Measurements from ENCODE around the gene ERMAP.
"Not testable (repeated sequence)": the region's sequence is repeated elsewhere in the genome, so short reads cannot be mapped to it uniquely, and the experiment has no call there.

ERMAP gene

DNA sequence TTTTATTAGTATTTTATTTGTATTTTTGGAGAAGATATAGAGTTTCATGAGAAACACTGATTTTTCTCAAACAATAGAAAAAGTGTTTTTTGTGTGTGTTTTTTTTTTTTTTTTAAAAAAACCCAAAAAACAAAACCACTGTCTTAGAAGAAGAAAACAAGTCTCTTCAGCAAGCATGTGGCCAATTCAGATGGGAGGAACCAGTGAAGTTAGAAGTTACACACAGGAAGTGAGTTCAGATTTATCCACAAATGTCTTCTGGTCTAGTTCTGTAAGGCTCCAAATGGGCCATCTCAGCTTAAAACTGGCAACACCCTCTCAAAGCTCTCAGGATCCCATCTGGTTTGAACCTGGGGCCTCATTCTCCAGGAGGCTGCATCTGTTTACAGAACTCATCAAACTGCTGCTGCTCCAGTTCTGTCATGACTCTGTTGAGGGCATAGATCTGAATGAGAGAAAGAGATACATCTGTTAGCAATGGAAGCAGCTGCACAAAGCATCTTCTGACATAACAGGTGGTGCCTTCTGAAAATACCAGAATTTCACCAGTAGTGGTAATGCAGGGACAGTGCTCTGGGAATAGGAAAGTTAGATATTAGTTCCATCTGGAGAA, 9.8 kb upstream of the ERMAP start:
- no peak for DNase-seq (ENCODE audit: low read depth in 2 of 2)

DNA sequence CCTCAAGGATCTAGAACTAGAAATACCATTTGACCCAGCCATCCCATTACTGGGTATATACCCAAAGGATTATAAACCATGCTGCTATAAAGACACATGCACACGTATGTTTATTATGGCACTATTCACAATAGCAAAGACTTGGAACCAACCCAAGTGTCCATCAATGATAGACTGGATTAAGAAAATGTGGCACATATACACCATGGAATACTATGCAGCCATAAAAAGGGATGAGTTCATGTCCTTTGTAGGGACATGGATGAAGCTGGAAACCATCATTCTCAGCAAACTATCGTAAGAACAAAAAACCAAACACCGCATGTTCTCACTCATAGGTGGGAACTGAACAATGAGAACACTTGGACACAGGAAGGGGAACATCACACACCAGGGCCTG, 2.1 kb upstream of the ERMAP start:
- DNase-seq (ENCODE audit: low read depth in 2 of 2), result not testable (repeated sequence)

DNA sequence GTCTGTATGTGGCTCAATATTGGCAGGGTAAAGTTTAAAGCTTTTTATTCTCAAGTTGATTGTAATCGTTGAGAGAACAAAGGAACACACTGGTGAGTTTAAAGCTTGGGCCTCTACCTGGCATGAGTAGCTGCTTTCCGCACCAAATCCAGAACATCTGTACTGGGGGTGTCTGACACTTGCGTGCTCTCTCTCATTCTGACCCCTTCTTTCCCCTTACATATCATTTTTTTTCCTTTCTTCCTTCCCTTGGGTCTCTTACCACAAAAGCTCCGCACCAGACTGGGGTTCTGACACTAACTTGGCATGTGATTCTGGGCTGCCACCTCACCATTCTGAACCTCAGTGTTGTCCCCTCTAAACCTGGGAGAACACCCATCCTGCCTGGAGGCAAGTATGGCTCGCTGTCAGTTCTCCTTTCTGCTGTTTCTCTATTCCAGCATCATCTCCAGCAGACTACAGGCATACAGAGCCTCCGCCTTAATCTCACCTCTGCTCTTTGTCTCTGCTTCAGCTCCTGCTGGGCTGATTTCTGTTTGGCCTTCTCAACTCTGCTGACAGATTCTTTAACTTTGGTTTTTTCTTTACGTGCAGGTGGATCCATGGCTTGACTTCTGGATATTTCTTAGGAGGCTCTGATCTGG, 859 bp upstream of the ERMAP start:
- DNase-seq (ENCODE audit: low read depth in 2 of 2), result no peak

DNA sequence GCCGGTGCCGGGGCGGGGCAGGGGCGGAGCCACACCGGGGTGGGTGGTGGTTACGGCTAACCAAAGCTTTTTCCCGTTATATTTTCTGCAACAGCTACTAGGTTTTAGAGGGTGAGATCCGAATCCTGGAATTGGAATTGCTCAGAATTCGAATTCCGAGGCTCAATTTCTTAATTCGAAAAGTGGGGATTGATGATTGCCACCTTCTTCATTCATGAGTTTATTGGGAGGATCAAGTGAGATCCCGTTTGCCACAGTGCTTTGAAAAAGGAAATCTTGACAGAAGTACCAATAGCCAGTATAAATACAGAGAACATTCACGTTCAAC, 482 bp downstream of the ERMAP start:
- no peak for DNase-seq (ENCODE audit: low read depth in 2 of 2)

DNA sequence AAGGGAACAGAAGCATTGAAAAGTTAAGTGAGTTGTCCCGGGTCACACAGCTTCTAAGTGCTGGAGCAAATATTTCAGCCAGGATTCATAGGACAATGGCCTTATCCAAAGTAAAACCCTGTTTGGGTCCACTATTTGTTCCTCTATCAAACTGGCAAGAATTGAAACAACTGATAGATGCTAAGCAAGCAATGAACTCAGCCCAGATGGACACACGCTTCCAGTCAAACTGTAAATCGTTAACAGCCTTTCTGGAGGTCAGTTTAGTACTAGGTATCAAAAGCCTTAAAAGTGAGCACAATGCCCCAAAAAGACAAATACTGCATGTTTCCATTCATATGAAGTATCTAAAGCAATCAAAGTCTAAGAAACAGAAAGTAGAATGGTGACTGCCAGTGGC, 1.1 kb downstream of the ERMAP start:
- DNase-seq (ENCODE audit: low read depth in 2 of 2), result no peak

DNA sequence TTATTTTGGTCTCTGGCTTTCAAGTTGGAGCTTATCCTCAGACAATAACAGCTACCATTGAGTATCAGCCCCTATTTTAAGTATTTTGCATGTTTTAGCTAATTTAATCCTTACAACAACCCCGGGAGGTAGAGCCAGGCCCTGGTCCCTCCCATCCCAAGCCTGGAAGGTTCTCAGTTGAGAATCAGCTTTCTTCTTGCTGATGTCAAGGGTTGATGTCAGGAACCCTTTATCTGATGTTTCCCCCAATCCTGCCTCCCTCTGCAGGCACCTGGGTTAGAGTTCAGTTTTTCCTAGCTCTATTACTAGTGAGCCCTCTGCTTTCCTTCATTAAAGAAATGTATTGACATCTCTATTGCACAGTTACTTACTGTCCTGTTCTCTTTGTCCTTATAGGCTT, 3.9 kb downstream of the ERMAP start:
- no peak for DNase-seq (ENCODE audit: low read depth in 2 of 2)

DNA sequence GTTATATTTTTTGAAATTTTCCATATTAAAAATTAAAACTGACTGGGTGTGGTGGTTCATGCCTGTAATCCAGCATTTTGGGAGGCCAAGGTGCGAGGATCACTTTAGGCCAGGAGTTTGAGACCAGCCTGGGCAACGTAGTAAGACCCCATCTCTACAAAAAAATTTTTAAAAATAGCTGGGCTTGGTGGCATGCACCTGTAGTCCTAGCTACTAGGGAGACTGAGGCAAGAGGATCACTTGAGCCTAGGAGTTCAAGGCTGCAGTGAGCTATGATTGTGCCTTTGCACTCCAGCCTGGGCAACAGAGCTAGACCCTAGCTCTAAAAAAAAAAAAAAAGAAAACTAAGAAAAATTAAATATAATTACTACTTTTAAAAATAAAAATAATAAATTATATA, 4.8 kb downstream of the ERMAP start:
- no peak for DNase-seq (ENCODE audit: low read depth in 2 of 2)

DNA sequence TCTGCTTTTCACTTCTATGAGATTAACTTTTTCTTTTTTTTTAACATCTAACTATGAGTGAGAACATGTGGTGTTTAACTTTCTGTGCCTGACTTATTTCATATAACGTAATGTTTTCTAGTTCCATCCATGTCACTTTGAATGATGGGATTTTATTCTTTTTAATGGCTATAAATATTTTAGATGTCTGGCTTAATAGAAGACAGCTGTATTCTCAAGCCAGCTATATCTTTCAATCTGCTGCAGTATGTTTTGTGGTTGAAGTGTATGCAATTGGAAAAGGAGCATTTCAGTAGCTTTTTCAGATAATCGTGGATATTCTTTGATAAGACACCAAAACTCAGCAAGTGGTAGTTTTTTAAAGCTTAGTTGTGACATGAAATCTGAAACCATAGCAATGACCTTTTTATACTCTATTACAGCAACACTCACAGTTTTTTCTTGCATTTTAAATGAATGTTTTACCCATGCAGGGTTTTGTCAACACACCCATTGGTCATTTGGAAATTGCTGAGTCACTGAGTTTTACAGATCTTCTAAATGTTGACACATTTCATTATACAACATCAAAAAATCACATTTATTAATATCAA, 6.0 kb downstream of the ERMAP start:
- DNase-seq (ENCODE audit: low read depth in 2 of 2), result no peak

DNA sequence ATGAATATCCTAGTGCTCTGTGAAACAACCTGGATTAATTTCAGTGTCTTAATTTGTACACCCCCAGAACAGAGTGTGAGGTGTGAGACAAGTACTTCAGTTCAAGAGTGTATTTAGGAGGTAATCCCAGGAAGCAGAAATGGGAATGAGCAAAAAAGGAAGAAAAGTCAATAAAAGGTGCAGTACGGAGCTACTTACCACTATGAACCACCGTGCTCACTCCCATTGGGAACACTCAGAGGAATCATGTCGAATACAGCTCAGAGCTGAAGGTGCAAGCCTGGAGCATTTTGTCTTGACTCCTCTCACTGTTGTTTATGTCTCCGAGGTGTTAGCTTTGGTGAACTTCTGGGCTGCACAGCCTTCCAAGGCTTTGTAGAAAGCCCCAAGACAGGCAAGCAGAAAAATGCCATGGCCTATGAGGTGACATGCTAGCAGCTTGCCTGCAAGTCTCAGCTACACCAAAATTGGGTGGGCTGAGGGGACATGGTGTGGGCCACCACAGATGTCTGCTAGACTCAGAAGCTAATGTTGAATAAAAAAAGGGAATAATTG, 7.6 kb downstream of the ERMAP start:
- DNase-seq (ENCODE audit: low read depth in 2 of 2), result no peak

DNA sequence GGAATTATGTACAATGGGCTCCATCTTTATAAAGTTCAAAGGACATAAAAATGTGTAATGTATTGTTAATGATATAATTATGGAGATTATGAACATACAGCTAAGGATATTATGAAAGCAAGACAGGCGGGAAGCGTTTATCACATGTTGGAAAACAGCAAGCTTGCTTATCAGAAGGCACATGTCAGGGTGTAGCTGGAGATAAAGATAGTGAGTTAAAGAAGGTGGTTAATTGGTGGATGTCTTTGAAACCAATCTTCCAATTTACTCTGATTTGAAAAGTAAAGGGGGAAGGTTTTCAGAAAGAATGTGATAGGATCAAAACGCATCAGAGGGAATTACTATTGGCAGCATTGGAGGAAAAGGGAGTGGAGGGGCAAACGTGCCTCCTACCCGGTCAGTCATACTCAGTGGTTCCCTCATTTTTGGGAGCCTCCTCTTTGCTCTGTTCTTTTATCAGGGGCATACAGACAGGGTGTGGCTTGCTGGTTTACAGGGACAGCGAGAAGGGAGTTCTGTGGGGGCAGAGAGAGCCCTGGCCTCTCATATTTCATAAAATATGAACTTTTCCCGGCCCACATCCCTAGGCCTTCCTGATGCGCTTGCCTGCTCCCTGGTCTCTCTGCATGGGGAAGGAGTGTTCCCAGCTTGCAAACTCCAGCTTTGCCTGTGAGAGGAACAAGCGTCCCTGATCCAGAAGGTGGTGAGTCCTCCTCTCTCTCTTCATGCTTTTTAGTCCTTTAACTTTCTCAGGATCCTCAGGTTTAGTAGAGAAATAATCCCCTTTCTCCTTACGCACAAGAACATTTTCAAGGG, 8.3 kb downstream of the ERMAP start:
- no peak for DNase-seq (ENCODE audit: low read depth in 2 of 2)

DNA sequence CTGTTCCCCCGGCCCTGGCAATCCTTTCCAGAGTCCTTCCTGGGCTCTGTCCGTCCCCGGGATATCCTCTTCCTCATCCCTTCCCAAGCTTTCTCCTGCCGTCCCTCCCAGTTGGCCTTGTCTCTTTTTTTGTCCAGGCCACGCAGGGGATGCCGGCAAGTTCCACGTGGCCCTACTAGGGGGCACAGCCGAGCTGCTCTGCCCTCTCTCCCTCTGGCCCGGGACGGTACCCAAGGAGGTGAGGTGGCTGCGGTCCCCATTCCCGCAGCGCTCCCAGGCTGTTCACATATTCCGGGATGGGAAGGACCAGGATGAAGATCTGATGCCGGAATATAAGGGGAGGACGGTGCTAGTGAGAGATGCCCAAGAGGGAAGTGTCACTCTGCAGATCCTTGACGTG, 13.7 kb downstream of the ERMAP start:
- no peak for DNase-seq (ENCODE audit: low read depth in 2 of 2)

DNA sequence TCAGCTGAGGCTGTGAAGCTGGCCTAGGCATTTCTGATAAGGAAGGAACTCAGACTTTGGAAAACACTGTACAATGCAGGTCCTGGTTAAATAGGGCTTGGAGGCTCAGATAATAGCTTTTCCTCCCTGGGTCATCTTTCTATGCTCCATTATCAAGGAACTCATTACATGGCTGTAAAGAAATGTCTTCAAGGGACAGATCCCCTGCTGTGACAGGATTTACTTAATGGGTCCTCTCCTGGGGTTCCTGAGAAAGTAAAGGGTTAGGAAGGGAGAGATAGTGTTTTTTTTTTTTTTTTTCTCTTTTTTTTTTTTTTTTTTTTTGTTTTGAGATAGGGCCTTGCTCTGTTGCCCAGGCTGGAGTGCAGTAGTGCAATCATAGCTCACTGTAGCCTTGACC, 14.4 kb downstream of the ERMAP start:
- no peak for DNase-seq (ENCODE audit: low read depth in 2 of 2)

DNA sequence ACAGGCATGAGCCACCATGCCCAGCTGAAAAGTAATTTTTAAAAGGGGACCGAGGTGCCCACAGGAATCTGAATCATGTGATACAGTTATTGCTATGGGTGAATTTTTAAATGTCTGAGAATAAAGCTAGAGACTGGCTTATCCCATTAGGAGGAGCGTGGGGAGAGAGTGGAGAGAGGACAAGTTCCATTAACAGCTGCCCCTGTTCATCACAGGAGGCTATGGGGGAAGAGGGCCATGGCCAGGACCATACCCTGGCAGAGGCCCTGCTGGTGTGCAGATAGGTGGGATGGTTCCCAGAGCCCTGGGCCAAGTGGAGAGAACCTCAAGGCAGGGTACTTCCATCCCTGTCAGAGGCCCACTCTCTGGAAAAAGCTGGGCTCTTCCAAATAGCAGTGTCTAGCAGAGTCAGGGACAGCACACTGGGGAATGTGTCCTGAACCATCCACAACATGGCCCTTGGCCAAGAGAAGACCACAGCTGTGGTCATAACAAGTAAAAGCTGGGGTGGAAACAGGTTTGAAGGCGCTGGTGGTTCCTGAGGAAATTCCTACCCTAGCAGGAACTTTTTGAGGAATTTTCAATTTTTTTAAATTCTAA, 15.8 kb downstream of the ERMAP start:
- DNase-seq (ENCODE audit: low read depth in 2 of 2), result no peak

DNA sequence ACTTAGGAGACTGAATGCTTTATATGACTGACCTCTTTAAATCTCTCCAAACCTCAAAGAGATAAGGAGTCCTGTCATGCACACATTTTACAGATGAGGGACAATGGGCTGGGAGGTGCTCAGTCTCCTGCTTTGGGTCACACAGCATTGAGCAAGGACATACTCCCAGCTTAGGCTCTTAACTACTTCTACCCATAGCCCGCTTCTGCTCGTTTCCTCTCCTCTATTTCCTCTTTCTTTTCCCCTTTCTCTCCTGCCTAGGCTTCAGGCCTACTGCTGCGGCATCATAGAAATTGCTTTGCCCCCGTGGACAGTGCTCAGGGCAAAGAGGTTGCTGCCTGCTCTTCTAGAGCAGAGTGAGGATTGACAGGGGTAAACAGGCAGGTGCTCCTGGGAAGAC, 17.1 kb downstream of the ERMAP start:
- no peak for DNase-seq (ENCODE audit: low read depth in 2 of 2)

DNA sequence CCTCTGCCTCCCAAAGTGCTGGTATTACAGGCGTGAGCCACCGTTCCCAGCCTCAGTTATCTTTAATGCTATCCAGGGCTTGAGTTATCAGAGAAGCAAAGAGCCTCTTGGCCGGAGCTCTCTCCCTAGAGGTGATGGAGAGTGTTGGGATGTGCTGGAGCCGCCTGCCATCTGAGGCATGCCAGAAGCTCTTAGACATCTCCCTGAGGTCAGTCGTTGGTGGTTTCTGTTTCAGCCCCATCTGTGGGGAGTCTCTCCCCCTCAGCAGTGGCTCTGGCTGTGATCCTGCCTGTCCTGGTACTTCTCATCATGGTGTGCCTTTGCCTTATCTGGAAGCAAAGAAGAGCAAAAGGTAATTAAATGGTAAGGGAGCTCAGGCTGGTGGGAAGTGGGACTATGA, 17.9 kb downstream of the ERMAP start:
- no peak for DNase-seq (ENCODE audit: low read depth in 2 of 2)

DNA sequence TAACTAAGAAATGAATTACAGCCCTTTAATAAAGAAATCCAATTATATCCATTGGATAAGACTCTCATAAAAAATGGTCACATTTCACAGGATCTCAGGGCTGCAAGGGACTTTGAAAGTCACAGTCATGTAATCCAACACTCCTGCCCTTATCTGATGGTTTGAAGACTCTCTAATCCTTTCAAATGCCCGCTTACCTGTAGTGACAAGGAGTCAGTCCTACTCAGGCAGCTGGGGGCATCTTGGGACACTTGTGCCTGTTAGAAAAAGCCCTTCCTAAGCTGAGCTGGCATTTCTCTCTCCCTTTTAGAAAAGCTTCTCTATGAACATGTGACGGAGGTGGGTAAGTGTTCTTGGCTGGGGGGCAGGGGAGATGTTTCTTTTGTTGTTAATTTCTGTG, 18.5 kb downstream of the ERMAP start:
- no peak for DNase-seq (ENCODE audit: low read depth in 2 of 2)

DNA sequence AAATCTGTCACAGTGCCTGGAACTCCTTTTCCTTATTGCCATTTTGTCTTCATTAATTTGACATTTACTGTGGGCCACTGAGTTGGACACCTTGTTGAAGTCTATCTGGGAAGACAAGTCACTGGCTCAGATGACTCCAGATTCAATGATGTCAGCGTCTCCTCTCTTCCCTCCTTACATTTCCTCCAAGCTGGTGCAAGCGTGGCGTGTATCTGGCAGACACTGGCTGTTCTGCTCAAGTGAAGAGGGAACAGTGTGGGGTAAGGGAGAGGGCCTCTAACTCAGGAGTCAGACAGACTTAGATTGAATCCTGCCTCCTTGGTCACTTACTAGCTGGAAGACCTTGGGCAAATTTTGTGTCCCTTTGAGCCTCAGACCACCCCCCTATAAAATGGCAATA, 20.8 kb downstream of the ERMAP start:
- no peak for DNase-seq (ENCODE audit: low read depth in 2 of 2)

DNA sequence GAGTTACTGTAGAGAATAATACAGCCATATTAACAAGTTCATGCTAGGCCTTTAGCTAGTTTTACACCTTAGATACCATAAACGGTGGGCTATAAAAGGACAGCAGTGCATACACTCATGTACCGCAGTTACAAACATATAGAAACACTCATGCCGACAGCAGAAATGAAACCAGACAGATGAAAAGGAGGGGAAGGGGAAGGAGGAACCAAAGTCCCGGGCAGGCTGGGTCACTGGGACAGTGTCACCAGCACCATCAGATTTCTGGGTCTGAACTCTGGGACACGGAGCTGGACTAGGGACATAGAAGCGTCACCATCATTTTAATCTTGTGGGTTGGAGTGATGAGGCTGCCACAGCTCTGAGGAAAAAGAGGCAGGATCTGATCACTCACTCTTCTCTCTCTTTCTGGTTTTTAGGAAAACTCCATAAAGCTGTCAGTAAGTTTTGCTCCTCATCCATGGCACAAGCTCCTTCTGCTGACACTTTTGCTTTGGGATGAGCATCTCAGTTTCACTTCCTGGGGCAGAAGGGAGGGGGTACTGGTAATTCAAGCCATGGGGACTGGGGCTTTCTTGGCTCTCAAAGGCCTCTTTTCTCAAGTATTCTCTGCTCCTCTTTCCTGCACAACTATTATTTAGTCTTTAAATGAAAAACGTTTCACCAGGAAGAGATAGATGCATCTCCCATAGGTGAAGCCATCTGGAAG, 21.7 kb downstream of the ERMAP start:
- DNase-seq (ENCODE audit: low read depth in 2 of 2), result no peak

DNA sequence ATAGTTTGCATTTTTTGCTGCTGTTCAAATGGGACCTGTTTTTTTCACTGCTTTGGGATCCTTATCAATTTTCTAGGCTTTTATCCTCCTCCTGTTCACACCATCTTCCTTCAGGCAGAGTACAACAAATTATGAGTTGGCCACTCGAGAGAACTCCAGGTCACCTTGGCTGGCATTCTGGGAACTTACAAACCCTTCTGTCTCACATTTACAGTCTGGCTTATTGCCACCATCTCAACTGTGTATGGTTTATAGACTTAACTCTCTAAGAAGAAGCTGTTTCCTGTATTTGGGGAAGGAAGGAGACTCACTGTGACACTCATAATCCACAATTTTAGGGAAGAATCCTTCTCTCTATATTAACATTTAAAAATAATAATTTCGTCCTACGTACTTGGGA, 24.1 kb downstream of the ERMAP start:
- no peak for DNase-seq (ENCODE audit: low read depth in 2 of 2)

DNA sequence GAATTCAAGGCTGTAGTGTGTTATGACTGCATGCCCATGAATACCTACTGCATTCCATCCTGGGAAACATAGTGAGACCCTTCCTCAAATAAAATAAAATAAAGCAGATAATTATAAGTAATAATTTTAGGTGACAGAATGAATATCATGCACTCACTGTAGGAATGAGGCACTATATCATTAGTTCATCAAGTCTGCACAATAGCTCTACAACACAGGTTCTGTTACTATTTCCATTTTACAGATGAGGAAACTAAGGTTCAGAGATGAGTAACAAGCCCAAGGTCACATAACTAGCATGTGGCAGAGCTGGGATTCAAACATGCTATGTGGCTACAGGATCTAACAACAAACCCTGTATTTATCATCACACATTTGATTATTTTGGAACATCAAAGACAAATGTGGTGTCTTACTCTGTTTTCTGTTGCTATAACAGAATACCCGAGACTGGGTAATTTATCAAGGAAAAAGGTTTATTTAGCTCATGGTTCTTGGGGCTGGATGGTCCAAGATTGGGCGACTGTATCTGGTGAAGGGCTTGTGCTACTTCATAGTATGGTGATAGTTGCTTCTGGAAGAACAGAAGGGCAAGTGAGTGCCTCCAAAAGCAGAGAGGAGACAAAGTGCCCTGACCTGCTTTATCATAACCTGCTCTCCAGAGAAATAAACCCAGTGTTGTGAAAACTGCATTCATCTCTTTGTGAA, 24.7 kb downstream of the ERMAP start:
- no peak for DNase-seq (ENCODE audit: low read depth in 2 of 2)

DNA sequence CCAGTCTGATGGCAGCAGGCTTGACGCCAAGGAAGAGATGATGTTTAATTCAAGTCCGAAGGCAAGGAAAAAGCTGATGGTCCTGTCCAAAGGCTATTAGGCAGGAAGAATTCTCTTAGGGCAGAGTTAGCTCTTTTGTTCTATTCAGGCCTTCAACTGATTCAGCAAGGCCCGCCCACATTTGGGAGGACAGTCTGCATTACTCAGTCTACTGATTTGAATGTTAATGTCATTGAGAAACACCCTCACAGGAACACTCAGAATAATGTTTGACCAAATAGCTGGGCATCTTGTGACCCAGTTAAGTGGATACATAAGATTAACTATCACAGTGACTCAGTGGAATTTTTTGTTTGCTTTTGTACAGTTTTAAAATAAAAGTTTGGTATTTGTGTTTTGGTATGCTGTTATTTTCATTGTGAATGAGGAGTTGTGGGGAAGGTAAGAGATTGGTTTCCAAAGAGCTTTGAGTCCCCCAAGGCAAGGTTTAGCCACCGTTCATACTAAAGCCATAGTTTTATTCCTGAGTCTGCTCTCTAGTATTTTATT, 27.7 kb downstream of the ERMAP start:
- DNase-seq (ENCODE audit: low read depth in 2 of 2), result no peak

Measured in stimulated activated CD8-positive, alpha-beta memory T cell treated with anti-CD3 and anti-CD28 coated beads, Interleukin-7, amount 100 ng/mL, for 4 hours (primary cell).